Fibroblast of peridontal ligament (primary cell): ENCODE results near the gene DYRK1B.
A peak's percentile ranks its signal among the peaks of the same experiment; 100 is the strongest.

Source experiments
- DNase-seq: peaks from one replicate; pipeline ENCODE4 v3.0.0-alpha.2; 2010; ENCODE audit errors: extremely low read depth

Gene DYRK1B

GRCh38 chr19:39858541-39858940 is 24.6 kb upstream of the DYRK1B start:
- no peak for DNase-seq

- DNase-seq, result no peak
These were observed 18.9 kb upstream of the DYRK1B start for GRCh38 chr19:39852882-39853281.

- DNase-seq, result no peak
These were observed 16.9 kb upstream of the DYRK1B start for GRCh38 chr19:39850892-39851291.

GRCh38 chr19:39848392-39848791 is 14.4 kb upstream of the DYRK1B start:
- no peak for DNase-seq

- no peak for DNase-seq
These were observed 13.6 kb upstream of the DYRK1B start for GRCh38 chr19:39847525-39847924.

DNA sequence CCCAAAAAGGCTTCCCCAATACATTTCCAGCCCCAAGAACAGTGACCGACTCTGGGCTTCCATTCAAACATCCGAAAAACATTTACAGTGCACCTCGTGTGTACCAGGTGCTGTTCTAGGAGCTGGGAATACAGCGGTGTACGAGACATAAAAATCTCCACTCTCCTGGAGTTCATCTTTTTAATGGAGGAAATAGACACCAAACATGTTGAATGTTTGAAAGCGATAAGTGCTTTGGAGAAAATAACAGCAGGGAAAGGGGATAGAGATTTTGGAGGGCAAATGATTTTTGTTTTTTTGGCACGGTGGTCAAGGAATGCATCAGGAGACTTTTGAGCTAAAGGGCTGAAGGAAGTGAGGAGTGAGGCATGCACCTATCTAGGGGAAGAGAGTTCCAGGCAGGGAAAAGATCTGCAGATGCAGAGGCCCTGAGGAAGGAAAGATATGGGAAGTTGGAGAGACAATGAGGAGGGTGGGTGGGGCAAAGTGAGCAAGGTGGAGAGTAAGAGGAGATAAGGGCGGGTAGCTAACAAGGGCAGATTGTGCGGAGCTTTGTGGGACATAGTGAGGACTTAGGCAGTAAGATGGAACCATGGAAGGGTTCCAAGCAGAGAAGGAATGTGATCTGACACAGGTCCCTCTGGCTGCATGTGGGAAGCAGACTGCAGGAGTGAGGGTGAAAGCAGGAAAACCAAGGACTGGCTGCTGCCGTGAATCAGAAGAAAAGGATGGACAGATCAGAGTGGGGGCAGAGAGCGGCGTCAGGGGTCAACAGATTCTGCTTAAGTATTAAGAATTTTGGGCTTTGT is 12.9 kb upstream of the DYRK1B start:
- DNase-seq, result no peak

DNA sequence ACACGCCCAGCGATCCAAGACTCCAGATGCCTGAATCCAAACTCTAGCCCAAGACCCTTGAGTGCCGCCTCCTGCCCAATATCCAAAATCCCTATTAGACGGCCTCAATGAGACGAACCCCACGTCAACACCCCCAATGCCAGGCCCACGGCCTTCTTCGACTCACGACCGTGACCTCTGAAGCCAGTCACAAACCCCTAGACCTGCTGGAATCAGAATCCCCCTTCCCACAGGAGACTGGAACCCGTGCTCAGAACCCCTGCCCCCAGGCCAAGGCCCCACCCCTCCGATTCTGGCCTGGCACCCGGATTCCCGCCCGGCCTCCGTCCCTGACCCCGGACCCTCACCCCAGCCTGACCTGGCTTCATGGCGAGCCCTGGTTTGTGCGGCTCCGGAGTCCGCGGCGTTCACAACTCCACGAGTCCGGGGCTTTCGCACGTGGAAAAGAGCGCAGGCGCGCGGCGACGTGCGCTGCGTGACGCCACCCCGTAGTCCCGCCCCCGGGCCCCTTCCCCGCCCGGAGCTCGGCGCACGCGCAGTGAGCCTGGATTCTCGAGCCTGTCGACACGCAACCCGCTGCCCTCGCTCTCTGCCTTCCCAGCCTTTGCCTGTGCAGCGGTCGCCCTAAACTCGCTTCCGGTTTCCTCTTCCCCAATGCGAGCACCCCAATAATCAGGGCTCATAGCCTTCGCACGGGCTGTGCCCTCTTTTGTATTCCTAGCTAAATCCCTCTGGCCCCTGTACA is 12.1 kb upstream of the DYRK1B start, which contains the start of gene FBL:
TSS of gene FBL (minus strand) at position 447 of the 745 bp plus-strand sequence. CDS start at position 368, 79 bp downstream.
- DNase-seq, result peak; percentile 87

GRCh38 chr19:39845584-39845932 is 11.6 kb upstream of the DYRK1B start:
- DNase-seq, result peak; percentile 20

GRCh38 chr19:39845172-39845571 is 11.2 kb upstream of the DYRK1B start:
- DNase-seq, result no peak

GRCh38 chr19:39843919-39844793 is 10.2 kb upstream of the DYRK1B start:
- peak; percentile 78 for DNase-seq

GRCh38 chr19:39842693-39843435 is 8.9 kb upstream of the DYRK1B start:
- DNase-seq, result no peak

- DNase-seq, result no peak
These were observed 7.1 kb upstream of the DYRK1B start for GRCh38 chr19:39841041-39841440.

DNA sequence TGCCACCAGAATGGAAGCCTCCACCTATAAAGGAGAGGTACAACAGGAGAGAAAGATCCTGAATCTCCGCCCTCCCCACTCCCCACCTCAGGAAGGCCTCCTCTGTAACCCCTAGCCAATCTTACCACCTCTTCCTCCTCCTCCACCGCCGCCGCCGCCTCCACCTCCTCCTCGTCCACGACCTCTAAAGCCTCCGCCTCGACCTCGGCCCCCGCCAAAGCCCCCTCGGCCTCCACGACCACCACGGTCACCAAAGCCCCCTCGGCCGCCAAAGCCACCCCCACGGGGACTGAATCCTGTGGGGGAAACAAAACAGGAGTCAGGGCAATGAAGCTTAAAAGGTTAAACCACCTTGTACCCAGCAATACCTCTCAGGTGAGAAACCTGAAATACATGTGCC is 6.5 kb upstream of the DYRK1B start:
- DNase-seq, result no peak

GRCh38 chr19:39839678-39840327 is 5.8 kb upstream of the DYRK1B start:
- no peak for DNase-seq

DNA sequence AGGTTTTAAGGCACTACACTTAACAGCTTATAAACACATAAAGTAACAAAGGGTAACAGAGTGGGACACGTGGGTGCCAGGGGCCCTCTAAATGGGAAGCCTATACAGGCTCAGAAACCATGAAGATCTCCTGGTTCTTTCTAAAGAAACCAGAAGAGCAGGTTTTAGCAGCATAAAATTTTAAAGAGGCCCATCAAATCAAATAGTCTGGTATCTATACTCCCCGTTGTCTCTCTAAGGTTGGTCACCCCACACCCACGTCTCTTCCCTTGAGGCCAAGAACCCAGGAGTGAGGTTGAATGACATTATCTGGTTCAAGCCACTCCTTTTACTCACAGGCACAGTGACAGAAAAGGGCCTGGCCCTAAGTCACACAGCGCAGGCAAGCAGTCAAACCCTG is 4.6 kb upstream of the DYRK1B start:
- no peak for DNase-seq

GRCh38 chr19:39837978-39838377 is 4.0 kb upstream of the DYRK1B start:
- DNase-seq, result no peak

- DNase-seq, result no peak
These were observed 402 bp upstream of the DYRK1B start for GRCh38 chr19:39834287-39834841.

- DNase-seq, result no peak
These were observed 850 bp downstream of the DYRK1B start for GRCh38 chr19:39833160-39833463.

DNA sequence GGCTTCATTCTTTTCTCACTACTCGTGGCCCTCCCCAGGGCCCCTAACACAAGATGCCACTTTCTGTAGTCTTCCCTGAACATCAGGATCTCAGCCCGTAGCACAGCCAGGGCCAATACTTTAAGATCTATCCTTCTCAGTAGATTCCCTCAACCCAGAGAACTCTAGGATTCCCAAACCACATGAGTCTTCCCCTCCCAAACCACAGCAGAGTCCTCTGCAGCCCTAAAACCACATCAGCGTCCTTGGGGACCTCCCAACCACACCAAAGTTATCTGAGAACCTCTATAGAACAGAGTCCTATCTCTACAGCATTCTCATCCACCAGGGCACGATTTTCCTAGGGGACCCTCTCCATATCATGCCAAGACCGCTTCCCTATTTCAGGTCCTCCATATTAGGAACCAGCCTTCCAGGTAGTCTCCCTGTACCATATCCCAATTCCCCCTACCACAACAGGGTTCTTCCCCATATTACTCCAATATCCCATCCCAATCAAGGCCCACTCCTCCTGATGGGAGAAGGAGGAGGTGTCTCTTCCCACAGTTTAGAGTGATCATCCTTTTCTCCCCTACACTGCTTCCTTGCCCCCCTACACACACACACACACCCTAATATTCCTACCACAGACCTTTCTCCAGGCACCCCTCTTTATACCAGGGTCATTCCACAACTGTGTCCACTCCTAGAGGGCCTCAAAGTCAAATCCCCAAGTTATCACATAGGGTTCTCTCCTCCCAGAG is 1.4 kb downstream of the DYRK1B start:
- DNase-seq, result peak; percentile 64

DNA sequence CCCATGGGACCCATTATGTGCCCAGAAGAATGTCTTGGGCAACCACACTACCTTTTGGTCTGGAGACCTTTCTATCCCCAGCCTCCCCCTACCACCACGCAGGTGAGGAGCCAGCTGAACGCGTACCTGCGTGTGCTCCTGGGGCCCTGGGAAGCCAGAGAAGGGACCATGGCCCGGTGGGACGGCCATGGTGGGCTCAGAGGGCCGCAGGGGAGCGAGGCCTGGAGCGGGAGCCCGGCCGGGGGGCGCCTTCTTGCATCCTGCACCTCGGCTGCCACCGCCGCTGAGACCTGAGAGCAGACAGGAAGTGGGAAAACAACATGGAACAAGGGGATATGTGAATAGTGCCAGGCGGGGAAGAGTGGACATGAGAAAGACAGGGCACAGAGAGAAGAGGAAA is 2.3 kb downstream of the DYRK1B start:
- no peak for DNase-seq
